ENCODE results near the gene MTUS2. TPM values are rescaled to one million over a fixed set of nuclear protein-coding genes. Genes with fewer than 3 reads are reported as not detected.
A peak's percentile ranks its signal among the peaks of the same experiment; 100 is the strongest.

The MTUS2 gene
- total and polyA plus RNA-seq, 9 of the 15 experiments (the other 6 are each of a cell fraction or from before 2014, with no cell fraction given) = 0.01 to 0.28 (median 0.06) TPM; not detected in 1

DNA sequence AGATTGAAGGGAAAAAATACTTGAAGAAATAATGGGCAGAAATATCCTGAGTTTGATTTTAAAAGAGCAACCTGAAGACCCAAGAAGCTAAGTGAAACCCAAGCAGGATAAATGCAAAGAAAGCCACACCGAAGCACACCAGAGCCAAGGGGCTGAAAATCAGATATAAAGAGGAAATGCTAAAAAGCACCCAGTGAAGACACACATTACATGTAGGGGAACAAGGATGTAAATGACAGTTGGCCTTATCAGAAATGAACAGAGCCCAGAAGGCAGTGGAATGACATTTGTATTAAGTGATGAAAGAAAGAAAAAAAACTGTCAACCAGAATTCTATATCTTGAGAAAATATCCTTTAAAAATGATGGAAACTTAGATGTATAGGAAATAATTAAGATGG, 636.3 kb downstream of the MTUS2 start (continued):
- TF ChIP-seq, protein P1, sequence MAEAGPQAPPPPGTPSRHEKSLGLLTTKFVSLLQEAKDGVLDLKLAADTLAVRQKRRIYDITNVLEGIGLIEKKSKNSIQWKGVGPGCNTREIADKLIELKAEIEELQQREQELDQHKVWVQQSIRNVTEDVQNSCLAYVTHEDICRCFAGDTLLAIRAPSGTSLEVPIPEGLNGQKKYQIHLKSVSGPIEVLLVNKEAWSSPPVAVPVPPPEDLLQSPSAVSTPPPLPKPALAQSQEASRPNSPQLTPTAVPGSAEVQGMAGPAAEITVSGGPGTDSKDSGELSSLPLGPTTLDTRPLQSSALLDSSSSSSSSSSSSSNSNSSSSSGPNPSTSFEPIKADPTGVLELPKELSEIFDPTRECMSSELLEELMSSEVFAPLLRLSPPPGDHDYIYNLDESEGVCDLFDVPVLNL (CRISPR knock-in tag; IDR thresholded peaks at IDR 0.05; ENCODE audit: low read depth) = no peak
- TF ChIP-seq RCOR1 (IDR thresholded peaks at IDR 0.05; ENCODE audit: borderline replicate concordance in 1 of 2, low read depth in 2 of 2, low read length in 2 of 2) (no peak; a peak in 1 of 4 replicates), ETV6 (IDR thresholded peaks at IDR 0.05; ENCODE audit: borderline replicate concordance in 1 of 2, low read depth in 2 of 2, low read length in 1 of 2) (0 out of 4 replicates have a peak, but pooled peaks of 1 of the 2 experiments have one; percentile 53), ETV6 (CRISPR knock-in tag; IDR thresholded peaks at IDR 0.05; ENCODE audit: borderline replicate concordance) (no peak), MCM7 (IDR thresholded peaks at IDR 0.05) (no peak), SIRT6 (IDR thresholded peaks at IDR 0.05; ENCODE audit: low read depth, low read length) (no peak), NELFE (IDR thresholded peaks at IDR 0.05; ENCODE audit: insufficient read depth, insufficient read length) (no peak), CREM (IDR thresholded peaks at IDR 0.05; ENCODE audit: low read depth) (no peak), GATA2 (CRISPR knock-in tag; IDR thresholded peaks at IDR 0.05) (peak; percentile 34; the same call in 1 of the 2 replicates), ZNF12 (CRISPR knock-in tag; IDR thresholded peaks at IDR 0.05) (no peak), ZZZ3 (IDR thresholded peaks at IDR 0.05) (no peak), BCLAF1 (IDR thresholded peaks at IDR 0.05; ENCODE audit: borderline replicate concordance in 1 of 2, control insufficient read depth in 1 of 2, low read depth in 2 of 2, low read length in 1 of 2) (no peak), ZFP1 (CRISPR knock-in tag; IDR thresholded peaks at IDR 0.05) (no peak), EHMT2 (IDR thresholded peaks at IDR 0.05) (no peak), HNRNPLL (IDR thresholded peaks at IDR 0.05; ENCODE audit: low read depth, low read length, poor library complexity, severe bottlenecking) (no peak), ZNF436 (CRISPR knock-in tag; IDR thresholded peaks at IDR 0.05) (no peak)

All from K562 (cell line).